K562 (cell line): ENCODE measurements around the gene EEF1AKMT4. TPM values are rescaled to one million over a fixed set of nuclear protein-coding genes. Genes with fewer than 3 reads are reported as not detected.

Experiments
- ARID1B ChIP-seq: fragments of 450-650 bp; IDR thresholded peaks from 2 replicates; pipeline ENCODE4 v1.6.1; 2016; ENCODE audit warnings: antibody characterized with exemption, mild to moderate bottlenecking, inconsistent platforms
- E4F1 ChIP-seq: fragments of 250-450 bp; sonication (Bioruptor Pico); IDR thresholded peaks from 2 replicates; pipeline ENCODE4 v1.5.0; 2021; ENCODE audit warnings: mild to moderate bottlenecking, borderline replicate concordance
- HOXB6 ChIP-seq: fragments of 250-450 bp; sonication (Bioruptor Pico); IDR thresholded peaks from 2 replicates; pipeline ENCODE4 v1.5.1; 2022; ENCODE audit warnings: mild to moderate bottlenecking, borderline replicate concordance
- ID3 ChIP-seq, 2 experiments: fragments of 250-450 bp in 1 of 2; fragments of 450-650 bp in 1 of 2; sonication (Bioruptor Pico) in 1 of 2; IDR thresholded peaks; 2 replicates each; pipeline versions ENCODE4 v1.6.1 to v1.8.0; 2016 to 2021; ENCODE audit warnings: mild to moderate bottlenecking in 2 of 2, moderate library complexity in 2 of 2, missing compliant biosample characterization in 1 of 2, missing genetic modification characterization in 1 of 2
- ILF3 ChIP-seq: fragments of 450-650 bp; IDR thresholded peaks from 2 replicates; pipeline ENCODE4 v1.6.1; 2018; ENCODE audit warnings: antibody characterized with exemption, mild to moderate bottlenecking, moderate library complexity, borderline replicate concordance
- MTA2 ChIP-seq: fragments of 450-650 bp; IDR thresholded peaks from 2 replicates; pipeline ENCODE4 v1.6.1; 2016; ENCODE audit warnings: low read depth
- MYNN ChIP-seq, 2 experiments: sonication (generic); formaldehyde crosslinking in 1 of 2; IDR thresholded peaks; 2 replicates each; pipeline versions ENCODE4 v1.5.0 to v1.6.1; 2016 to 2020; ENCODE audit warnings: antibody characterized with exemption in 1 of 2, missing genetic modification reagents in 1 of 2
- OTX1 ChIP-seq: fragments of 450-650 bp; formaldehyde crosslinking; IDR thresholded peaks from 2 replicates; pipeline ENCODE4 v1.4.0; 2022; ENCODE audit warnings: mild to moderate bottlenecking
- RFX5 ChIP-seq: IDR thresholded peaks from 2 replicates; pipeline ENCODE4 v1.6.1; 2011; ENCODE audit warnings: low read depth, mild to moderate bottlenecking, improper control_type of control experiment, low read length
- SIN3A ChIP-seq, 2 experiments: fragments of 150-350 bp in 1 of 2; IDR thresholded peaks; 2 replicates each; pipeline ENCODE4 v1.6.1; 2011 to 2016; ENCODE audit warnings: borderline replicate concordance in 2 of 2, low read depth in 2 of 2, low read length in 2 of 2, mild to moderate bottlenecking in 2 of 2, moderate library complexity in 2 of 2; ENCODE audit not compliant: control insufficient read depth in 1 of 2
- TEAD2 ChIP-seq: fragments of 450-650 bp; IDR thresholded peaks from 2 replicates; pipeline ENCODE4 v1.6.1; 2016; ENCODE audit warnings: missing genetic modification characterization, control low read depth, missing compliant biosample characterization
- XRCC4 ChIP-seq: IDR thresholded peaks from one replicate; pipeline ENCODE4 v1.6.1; 2011; ENCODE audit not compliant: insufficient read depth, insufficient read length; ENCODE audit errors: extremely low read depth
- ZBTB12 ChIP-seq: fragments of 250-450 bp; sonication (Bioruptor Pico); IDR thresholded peaks from 2 replicates; pipeline ENCODE4 v1.4.0; 2020
- ZBTB5 ChIP-seq: fragments of 450-650 bp; IDR thresholded peaks from 2 replicates; pipeline ENCODE4 v1.6.1; 2017; ENCODE audit warnings: antibody characterized with exemption
- ZBTB7A ChIP-seq: IDR thresholded peaks from 2 replicates; pipeline ENCODE4 v1.6.1; 2011; ENCODE audit warnings: low read depth, mild to moderate bottlenecking, low read length, moderate library complexity, borderline replicate concordance; ENCODE audit not compliant: control insufficient read depth
- ZFP91 ChIP-seq: sonication (generic); formaldehyde crosslinking; IDR thresholded peaks from 2 replicates; pipeline ENCODE4 v1.8.0; 2022; ENCODE audit warnings: mild to moderate bottlenecking, missing genetic modification reagents
- ZKSCAN8 ChIP-seq: fragments of 200-800 bp; sonication (Bioruptor generic); IDR thresholded peaks from 2 replicates; pipeline ENCODE4 v1.6.1; 2016; ENCODE audit warnings: missing genetic modification characterization, missing compliant biosample characterization
- ZNF24 ChIP-seq: fragments of 450-650 bp; IDR thresholded peaks from 2 replicates; pipeline ENCODE4 v1.6.1; 2016
- polyA plus RNA-seq, 8 experiments: library from polyadenylated mRNA; depleted of rRNA in 4 of 8; stranded (reverse) in 5 of 8; unstranded in 3 of 8; fragments of >200 nt; fragmentation: Nextera tagmentation in 2 of 8; fragmentation: Illumina TruSeq in 1 of 8; extraction: Ambion mirVana in 2 of 8; extraction: Trizol in 1 of 8; gene quantifications; 2 replicates each; pipeline versions ENCODE4 v1.2.1 to v1.2.3, GENCODE V29; 2011 to 2014; ENCODE audit warnings: inconsistent platforms in 1 of 8, missing spikeins in 1 of 8
- total RNA-seq, 7 experiments: library from RNA; depleted of rRNA in 6 of 7; stranded (reverse); fragments of >200 nt in 6 of 7; fragmentation: Illumina TruSeq in 2 of 7; extraction: Trizol in 2 of 7; gene quantifications; 2 replicates each; pipeline versions ENCODE4 v1.2.1 to v1.2.3, GENCODE V29; 2011 to 2021; ENCODE audit warnings: low replicate concordance in 1 of 7

EEF1AKMT4 gene
- total and polyA plus RNA-seq, 9 of the 15 experiments (the other 6 are each of a cell fraction or from before 2014, with no cell fraction given), result 10.3 to 49.4 (median 18.9) TPM

DNA sequence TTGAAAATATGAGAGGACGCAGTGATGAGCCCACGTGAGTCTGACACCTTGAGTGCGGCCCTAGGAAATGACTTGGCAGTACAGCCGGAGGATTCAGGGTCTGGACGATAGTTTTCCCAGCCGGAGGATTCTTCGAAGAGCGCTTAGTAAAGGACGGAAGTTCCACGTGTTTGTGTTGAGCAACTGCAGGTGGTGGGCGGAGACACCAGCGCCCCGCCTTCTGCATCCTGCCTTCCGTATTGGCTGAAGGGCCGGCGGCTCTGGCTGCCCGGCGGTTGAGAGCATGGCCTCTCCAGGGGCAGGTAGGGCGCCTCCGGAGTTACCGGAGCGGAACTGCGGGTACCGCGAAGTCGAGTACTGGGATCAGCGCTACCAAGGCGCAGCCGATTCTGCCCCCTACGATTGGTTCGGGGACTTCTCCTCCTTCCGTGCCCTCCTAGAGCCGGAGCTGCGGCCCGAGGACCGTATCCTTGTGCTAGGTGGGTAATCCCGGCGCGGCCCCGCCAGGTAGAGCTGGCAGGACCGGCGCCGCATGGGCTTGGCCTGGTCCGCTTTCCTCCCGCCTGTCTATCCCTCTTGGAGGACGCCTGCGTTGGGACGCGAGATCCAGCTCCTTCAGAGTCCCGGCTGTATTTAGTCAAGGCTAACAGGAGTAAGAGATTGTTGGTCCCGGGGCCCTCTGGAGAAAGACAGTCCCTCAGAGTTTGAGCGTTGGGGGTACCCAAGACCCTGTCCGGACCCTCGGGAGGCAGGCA is at the start of gene EEF1AKMT4 (continued):
- TF ChIP-seq ZFP91 (CRISPR knock-in tag) (no peak), MTA2 (no peak), ZBTB5 (no peak), ZBTB12 (CRISPR knock-in tag) (no peak), OTX1 (CRISPR knock-in tag) (no peak), MYNN (IDR thresholded peaks at IDR 0.05) (no peak), MYNN (CRISPR knock-in tag; IDR thresholded peaks at IDR 0.05) (no peak), ZBTB7A (0 out of 2 replicates have a peak, but pooled peaks have one; percentile 32), ID3 (CRISPR knock-in tag; IDR thresholded peaks at IDR 0.05) (0 out of 2 replicates have a peak, but pooled peaks have one; percentile 32), ID3 (tag; IDR thresholded peaks at IDR 0.05) (no peak), TEAD2 (tag) (no peak), ARID1B (no peak; the same call in 1 of the 2 replicates), ZNF24 (no peak), HOXB6 (no peak), ILF3 (no peak), ZKSCAN8 (CRISPR knock-in tag) (no peak), XRCC4 (no peak), SIN3A (IDR thresholded peaks at IDR 0.05; ENCODE audit: borderline replicate concordance in 2 of 2, control insufficient read depth in 1 of 2, low read depth in 2 of 2, low read length in 2 of 2) (peak; percentile 84 to 97), RFX5 (no peak), E4F1 (CRISPR knock-in tag) (no peak)
